AG08396 (cell line): ENCODE results near the gene NAV2.
A peak's percentile ranks its signal among the peaks of the same experiment; 100 is the strongest.
"Not testable (repeated sequence)": the region's sequence is repeated elsewhere in the genome, so short reads cannot be mapped to it uniquely, and the experiment has no call there.

ENCODE experiments used
- DNase-seq: peaks from one replicate; pipeline ENCODE4 v3.0.0; 2012; ENCODE audit warnings: low spot score, mixed read lengths

NAV2 gene

GRCh38 chr11:19895776-19896175 is 183.1 kb downstream of the NAV2 start:
- no peak for DNase-seq

- DNase-seq: peak; percentile 62
These were observed 191.0 kb downstream of the NAV2 start for GRCh38 chr11:19903620-19904069.

- DNase-seq: peak; percentile 64
These were observed 192.7 kb downstream of the NAV2 start for GRCh38 chr11:19905280-19905853.

DNA sequence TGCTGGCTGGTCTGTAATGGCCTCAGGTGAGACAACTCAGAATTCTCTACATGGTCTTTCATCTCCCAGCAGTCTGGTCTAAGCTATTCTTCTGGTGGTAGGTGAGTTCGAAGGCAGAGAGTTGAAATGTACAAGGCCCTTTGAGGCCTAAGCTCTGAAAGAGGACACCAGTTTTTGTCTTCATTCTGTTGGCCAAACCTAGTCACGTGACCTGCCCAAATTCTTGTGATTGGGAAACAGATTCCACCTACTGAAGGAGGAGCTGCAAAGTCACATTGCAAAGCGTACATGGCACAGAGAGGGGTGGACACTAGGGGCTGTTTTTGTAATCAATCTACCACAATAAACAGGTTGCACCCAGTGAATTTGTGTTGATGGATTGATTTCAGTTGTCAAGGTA is 193.5 kb downstream of the NAV2 start:
- no peak for DNase-seq

GRCh38 chr11:19907008-19907579 is 194.5 kb downstream of the NAV2 start:
- no peak for DNase-seq

- DNase-seq: no peak
These were observed 195.2 kb downstream of the NAV2 start for GRCh38 chr11:19907839-19908238.

- no peak for DNase-seq
These were observed 198.3 kb downstream of the NAV2 start for GRCh38 chr11:19910931-19911330.

- no peak for DNase-seq
These were observed 199.7 kb downstream of the NAV2 start for GRCh38 chr11:19912115-19912957.

DNA sequence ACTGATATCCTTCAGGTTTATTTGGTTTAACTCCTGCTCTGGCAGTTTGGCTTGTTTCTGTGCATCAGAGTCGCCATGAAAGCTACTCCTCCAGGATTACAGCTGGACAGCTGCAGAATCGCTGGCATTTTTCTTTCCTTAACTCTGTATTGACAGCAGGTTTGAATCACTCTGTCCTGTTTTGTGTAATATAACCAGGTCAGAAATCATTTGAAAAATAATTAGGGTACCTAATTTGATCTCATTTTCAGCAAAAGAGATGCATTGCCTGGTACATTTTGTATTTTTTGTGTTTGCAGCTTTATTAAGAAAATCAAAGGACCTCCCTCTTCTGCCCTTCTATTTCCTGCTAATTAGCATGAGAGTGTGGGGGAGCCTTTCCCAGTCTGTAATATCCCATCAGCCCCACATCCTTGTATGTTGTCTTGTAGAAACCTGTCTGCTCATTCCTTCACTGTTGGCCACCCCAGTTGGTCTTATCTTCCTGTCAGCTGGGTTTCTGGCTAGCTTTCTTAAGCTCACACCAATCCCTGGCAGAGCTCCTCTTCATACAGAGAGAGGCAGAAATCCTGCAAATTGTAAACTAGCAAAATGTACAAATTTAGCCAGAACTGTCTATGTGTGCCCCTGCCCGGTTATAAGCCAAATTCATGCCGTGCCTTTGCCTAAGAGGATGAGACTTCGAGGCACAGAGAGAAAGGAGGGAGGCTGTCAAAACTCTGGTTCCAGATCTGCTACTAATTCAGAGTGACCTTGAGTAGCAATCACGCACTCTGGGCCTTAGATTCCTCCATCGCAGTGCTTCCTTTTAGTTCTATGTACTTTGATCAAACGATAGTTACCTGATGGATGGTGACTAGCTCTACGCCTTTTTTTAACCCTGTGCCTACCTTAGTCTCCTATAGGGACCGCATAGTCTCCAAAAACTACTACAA is 200.6 kb downstream of the NAV2 start:
- DNase-seq: no peak

DNA sequence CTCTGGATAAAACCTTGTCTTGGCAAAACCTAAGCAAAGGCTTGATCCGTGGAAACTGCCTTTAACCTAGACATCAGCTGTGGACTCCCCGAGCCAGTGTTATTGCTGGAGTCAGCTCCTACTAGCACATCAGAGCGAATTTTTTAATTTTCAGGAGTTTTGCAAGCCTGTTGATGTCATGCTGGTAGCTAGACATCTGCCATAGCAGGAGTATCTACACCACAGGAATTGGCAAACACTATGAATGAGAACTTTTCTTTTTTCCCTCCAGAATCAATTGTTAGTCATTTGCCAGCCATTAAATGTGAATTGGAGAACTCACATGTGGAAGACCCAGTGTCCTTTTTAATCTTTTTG is 201.2 kb downstream of the NAV2 start:
- DNase-seq: no peak

DNA sequence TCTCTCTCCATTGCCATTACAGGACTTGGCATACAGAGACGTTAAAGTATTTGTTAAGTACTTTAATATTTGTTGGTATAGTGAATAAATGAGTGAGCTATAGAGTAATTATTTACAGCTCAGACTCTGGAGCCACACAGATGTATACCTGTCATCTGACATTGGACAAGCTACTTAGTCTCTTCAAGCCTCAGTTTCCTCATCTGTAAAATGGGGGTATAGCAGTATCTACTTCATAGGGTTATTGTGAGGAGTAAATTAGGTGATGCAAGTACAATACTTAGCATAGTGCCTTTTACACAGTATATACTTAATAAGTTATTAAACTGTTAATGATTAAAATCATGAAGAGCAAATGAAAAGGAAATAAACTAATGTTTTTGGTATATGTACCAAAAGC is 203.2 kb downstream of the NAV2 start:
- no peak for DNase-seq

DNA sequence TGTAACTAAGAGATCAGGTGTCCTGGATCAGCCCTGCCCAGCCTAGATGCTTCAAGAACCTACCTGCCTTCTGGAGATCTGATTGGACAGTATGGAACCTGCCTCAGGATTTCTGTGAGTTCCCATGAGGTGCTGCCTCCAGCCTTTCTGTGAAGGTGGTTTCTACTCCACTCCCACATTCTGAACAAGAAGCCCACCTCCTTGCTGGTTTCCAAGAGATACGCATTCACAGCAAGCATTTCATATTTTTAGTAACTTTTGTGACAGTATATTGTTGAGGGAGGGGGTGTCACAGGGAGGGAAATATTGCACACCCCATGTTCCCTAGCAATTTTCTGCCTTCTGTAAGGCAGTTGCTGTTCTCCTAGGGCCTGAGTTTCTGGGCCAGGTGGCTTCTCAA is 204.4 kb downstream of the NAV2 start:
- no peak for DNase-seq

DNA sequence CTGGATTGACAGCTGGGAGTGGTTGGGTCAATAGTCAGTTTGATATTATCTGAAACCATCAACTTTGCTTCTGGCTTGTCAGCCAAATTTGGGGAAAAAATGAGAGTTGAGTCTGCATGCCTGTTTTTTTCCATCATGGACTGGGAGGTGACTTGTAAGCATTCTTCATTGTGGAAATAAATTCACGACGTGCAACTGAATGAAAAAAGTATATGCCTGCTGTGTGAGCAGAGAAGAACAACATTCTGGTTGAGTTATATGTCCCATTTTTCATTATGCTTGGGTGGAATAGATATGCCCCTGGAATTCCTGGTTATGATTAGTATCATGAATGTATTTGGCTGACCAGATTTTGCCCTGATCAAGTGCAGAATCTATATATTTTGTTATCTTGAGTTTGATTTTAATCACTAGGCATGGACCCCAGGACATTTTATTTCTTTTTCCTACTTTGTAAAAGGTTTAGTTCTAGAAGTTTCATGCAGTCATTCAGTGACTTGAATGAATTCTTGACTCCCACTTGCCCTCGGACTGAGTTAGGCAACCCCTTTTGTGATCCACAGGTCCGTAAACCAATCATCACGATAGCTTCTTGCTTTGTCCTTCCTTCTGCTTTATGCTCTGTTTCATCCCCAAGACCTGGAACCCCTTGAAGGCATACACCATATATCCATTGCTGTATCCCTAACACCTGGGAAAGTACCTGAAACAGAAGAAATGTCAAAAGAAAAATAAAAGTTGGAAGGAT is 205.8 kb downstream of the NAV2 start:
- no peak for DNase-seq

DNA sequence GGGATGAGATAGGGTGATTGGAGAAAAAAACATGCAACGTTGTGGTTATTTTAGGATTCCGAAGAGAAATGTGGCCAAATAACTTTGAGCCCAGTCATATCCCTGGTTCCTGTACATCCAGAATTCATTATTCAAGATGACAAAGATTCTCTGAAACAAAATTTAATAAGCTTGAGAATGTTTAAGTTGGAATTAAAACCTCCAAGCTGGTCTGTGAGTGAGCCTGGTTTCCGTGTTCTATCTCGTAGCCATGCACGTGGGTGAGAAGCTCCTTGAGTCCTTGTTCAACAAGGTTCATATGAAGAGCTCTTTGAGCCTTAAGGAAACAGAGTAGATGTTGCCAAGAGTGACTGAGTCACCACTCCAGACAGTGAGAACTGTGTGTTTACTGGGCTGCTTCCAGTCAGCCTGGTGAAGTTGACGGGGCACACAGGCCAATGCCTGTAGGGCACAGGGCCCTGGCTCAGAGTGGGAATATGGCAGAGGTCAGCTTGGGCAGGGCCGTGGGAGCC is 206.5 kb downstream of the NAV2 start:
- DNase-seq: peak; percentile 82

GRCh38 chr11:19920982-19921381 is 208.3 kb downstream of the NAV2 start:
- no peak for DNase-seq

GRCh38 chr11:19921976-19922688 is 209.5 kb downstream of the NAV2 start:
- DNase-seq: no peak

GRCh38 chr11:19922689-19923035 is 210.0 kb downstream of the NAV2 start:
- DNase-seq: no peak

DNA sequence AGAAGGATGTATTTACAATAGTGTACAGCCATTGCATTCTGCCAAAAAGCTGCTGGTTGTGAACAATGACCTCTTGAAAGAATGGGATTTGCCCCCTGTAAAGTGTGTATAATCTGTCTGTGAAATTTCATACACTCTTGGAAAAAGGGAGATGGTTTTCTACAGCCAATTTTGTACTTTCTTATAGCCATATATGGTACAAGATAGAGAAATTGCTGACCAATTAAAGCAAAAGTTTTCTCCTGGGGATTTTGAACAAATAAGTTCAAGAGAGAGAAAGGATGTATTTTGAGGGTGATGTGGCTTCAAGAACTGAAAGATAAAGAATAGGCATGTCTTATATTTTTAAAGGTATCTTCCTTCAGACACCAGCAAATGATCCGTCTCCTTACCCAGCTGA is 211.0 kb downstream of the NAV2 start:
- DNase-seq: no peak

- DNase-seq: no peak
These were observed 211.7 kb downstream of the NAV2 start for GRCh38 chr11:19924311-19924710.

DNA sequence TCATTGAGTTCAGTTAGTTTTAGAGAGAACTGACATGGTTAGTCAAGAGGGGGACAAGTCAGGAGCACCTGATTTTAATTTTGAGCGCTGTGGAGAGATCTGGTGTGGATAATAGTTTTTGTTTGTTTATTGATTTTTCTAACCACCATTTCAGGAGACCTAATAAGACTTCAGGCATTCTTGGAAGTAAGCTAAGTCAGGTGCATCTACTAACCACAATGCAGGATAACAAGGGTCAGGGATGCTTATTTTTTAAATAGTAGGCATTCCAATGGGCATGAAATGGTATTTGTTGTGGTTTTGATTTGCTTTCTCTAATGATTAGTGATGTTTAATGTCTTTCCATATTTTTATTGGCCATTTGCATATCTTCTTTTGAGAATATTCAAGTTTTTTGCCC is 212.1 kb downstream of the NAV2 start:
- DNase-seq: no peak

DNA sequence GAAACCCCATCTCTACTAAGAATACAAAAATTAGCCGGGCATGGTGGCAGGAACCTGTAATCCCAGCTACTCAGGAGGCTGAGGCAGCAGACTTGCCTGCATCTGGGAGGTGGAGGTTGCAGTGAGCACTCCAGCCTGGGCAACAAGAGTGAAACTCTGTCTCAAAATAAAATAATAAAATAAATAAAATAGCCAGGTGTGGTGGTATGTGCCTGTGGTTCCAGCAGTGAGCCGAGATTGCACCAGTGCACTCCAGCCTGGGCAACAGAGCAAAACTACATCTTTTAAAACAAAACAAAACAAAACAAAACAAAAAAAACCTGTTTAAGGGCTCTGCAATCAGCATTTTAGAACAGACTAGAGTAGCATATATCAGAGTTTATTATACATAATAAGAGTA is 214.8 kb downstream of the NAV2 start:
- not testable (repeated sequence) for DNase-seq
